Activated B cell treated with CpG ODN at 0.5 μM for 24 hours (primary cell): ENCODE data around the gene ARHGAP35. TPM values are rescaled to one million over a fixed set of nuclear protein-coding genes. Genes with fewer than 3 reads are reported as not detected.

Experiments
- ATAC-seq: fragments of 200-7000 bp; cut with Tn5 transposase; one replicate; pipeline ENCODE4 v1.10.0; 2021; ENCODE audit warnings: low read depth, mild to moderate bottlenecking, moderate library complexity
- CTCF ChIA-PET: fragments of 350-600 bp; sonication (Branson Sonifier 250); formaldehyde crosslinking; loops from one replicate; lab custom pipeline; 2021; ENCODE audit warnings: antibody characterized with exemption; lab: Charles Lee
- POLR2A ChIA-PET: fragments of 350-600 bp; sonication (Branson Sonifier 250); formaldehyde crosslinking; loops from one replicate; lab custom pipeline; 2021; ENCODE audit warnings: antibody characterized with exemption; lab: Charles Lee
- DNase-seq: peaks from one replicate; pipeline ENCODE4 v3.0.0; 2022
- H3K27ac Mint-ChIP-seq: one replicate; pipeline ENCODE4 v1.8.0; 2020; ENCODE audit warnings: mixed read lengths
- H3K27me3 Mint-ChIP-seq: one replicate; pipeline ENCODE4 v1.8.0; 2021; ENCODE audit warnings: mixed read lengths
- H3K36me3 Mint-ChIP-seq: one replicate; pipeline ENCODE4 v1.8.0; 2021; ENCODE audit warnings: low read depth, mixed read lengths
- H3K4me1 Mint-ChIP-seq: one replicate; pipeline ENCODE4 v1.8.0; 2021; ENCODE audit warnings: mixed read lengths
- H3K4me3 Mint-ChIP-seq: one replicate; pipeline ENCODE4 v1.8.0; 2020; ENCODE audit warnings: mild to moderate bottlenecking, mixed read lengths
- H3K9me3 Mint-ChIP-seq: one replicate; pipeline ENCODE4 v1.8.0; 2020; ENCODE audit warnings: mixed read lengths
- intact Hi-C: fragments of 100-400 bp; cut with micrococcal nuclease; formaldehyde crosslinking; loops from one replicate; pipeline ENCODE4 v1.15.1; 2024
- total RNA-seq: library from RNA; stranded (reverse); gene quantifications from 2 replicates; pipeline ENCODE4 v1.2.3, GENCODE V29; 2022
- TF ChIP-seq, protein P1 (sequence below): fragments of 200-600 bp; IDR thresholded peaks from one replicate; pipeline ENCODE4 v1.8.0; 2022; ENCODE audit warnings: antibody characterized with exemption, mild to moderate bottlenecking

The ARHGAP35 gene
- total RNA-seq, 1 donor from 2014 or later, result 25.6 TPM

DNA sequence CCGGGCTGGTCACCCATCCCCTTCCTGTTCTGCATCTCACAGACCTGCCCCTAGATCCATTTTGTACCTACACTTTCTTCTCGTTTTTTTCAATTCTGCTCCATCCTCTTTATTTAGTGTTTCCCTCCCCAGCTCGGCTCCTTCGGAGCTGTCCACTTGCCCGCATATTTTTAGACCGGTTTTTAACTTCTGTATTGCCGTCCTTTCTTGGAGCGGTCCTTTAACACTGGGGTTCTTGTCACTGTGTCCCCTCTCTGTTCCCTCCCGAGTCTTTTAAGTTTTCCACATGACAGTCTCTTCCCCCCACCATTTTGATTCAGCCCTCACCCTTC, 1.7 kb downstream of the ARHGAP35 start:
- Mint-ChIP-seq H3K4me1 (peaks cover 26% of the 10 kb centered on the region), H3K27me3 (no peaks in the 10 kb centered on the region), H3K9me3 (no peaks in the 10 kb centered on the region), H3K36me3 (peaks cover 3% of the 10 kb centered on the region), H3K4me3 (no peak overlapping the region), H3K27ac (no peak overlapping the region)
- DNase-seq (no peak), ATAC-seq (no peak)
- ChIA-PET CTCF (no interaction called here), POLR2A (interaction anchor here (0.8 kb wide), 1 partner anchor 34 kb away, joined by 3 read pairs; no protein-coding TSS in a partner anchor)
- intact Hi-C loops, result no loop called here
- TF ChIP-seq, protein P1, sequence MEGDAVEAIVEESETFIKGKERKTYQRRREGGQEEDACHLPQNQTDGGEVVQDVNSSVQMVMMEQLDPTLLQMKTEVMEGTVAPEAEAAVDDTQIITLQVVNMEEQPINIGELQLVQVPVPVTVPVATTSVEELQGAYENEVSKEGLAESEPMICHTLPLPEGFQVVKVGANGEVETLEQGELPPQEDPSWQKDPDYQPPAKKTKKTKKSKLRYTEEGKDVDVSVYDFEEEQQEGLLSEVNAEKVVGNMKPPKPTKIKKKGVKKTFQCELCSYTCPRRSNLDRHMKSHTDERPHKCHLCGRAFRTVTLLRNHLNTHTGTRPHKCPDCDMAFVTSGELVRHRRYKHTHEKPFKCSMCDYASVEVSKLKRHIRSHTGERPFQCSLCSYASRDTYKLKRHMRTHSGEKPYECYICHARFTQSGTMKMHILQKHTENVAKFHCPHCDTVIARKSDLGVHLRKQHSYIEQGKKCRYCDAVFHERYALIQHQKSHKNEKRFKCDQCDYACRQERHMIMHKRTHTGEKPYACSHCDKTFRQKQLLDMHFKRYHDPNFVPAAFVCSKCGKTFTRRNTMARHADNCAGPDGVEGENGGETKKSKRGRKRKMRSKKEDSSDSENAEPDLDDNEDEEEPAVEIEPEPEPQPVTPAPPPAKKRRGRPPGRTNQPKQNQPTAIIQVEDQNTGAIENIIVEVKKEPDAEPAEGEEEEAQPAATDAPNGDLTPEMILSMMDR, result no peak

DNA sequence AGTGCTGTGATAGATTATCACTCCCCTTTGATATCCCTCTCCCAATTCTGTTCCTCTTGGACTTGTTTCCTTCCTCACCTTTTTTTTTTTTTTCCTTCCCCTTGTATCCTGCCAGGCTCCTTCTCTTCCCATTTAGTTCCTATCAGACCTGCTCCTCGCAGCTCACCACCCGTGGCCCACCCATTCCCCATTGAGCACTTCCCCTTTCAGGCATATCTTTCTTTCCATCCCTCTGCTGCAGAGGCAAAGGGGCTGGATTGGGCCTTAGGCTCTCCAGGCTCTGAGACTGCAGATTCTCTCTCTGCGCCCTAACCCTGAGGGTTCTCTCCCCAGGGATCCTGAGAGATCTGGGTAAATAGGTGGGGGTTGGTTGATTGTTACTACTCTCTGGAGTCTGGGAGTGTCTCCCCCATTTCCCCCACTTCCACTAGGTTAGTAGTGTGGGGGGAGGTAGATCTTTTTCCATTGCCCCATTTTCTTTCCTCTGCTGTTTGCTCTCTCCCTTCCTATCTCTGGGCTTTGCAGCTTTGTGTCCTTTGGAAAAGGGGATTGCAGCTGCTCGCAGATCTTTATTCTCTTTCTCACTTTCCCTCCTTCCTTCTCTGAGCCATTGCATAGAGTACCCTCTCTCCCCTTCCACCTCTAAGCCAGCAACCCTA, 2.3 kb downstream of the ARHGAP35 start:
- CTCF ChIA-PET, result no interaction called here
- H3K36me3 Mint-ChIP-seq, result peaks cover 3% of the 10 kb centered on the region
- H3K27me3 Mint-ChIP-seq, result no peaks in the 10 kb centered on the region
- TF ChIP-seq, protein P1, result no peak
- DNase-seq (no peak), ATAC-seq (no peak)
- H3K4me3 Mint-ChIP-seq, result no peak overlapping the region
- POLR2A ChIA-PET, result interaction anchor here (0.6 kb wide), 4 partner anchors 49 to 392 kb away, joined by 3 read pairs; partner anchors contain the start of gene PRKD2
- H3K4me1 Mint-ChIP-seq, result peaks cover 28% of the 10 kb centered on the region
- intact Hi-C loops, result no loop called here
- H3K9me3 Mint-ChIP-seq, result no peaks in the 10 kb centered on the region
- H3K27ac Mint-ChIP-seq, result no peak overlapping the region

DNA sequence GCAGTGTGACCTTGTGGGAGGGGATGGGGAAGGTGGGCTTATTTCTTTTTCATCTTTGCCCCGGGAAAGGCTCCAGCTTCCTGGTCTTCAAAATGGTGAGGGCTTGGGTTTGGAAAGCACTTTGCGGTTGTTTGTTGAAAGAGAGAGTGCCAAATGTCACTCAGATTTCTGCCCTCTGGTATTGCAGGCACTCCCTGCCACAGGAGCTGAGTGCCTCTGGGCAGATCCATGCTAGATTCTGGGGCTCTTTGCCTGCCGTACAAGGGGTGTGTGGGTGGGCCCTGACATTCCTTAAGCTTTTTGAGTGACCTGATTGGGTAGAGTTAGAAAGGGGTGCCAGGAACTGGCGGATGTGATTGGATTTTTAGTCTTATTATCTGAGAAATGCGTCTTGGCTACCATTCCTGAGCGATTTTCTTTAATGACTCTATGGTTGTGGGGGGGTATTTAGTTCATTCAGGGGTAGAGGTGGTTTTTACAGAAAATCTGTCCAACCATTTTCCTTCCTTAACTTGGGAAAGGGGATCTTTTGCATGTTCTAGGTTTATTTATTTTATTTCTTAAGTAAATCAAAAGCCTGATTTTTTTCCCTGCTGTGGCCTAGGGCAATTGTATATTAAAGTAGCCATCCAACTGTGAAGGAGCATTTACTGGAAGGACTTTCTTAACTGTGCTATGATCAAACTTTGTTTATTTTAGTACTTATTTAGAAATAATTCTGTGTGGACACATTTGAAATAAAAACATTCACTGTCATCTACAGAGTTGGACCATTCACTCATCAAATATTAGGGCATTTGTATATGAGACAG, 3.2 kb downstream of the ARHGAP35 start:
- Mint-ChIP-seq H3K27ac (no peak overlapping the region), H3K27me3 (no peaks in the 10 kb centered on the region), H3K4me1 (peaks cover 33% of the 10 kb centered on the region), H3K36me3 (peaks cover 3% of the 10 kb centered on the region), H3K9me3 (no peaks in the 10 kb centered on the region), H3K4me3 (no peak overlapping the region)
- ChIA-PET CTCF (no interaction called here), POLR2A (interaction anchor here (0.6 kb wide), 4 partner anchors 50 to 391 kb away, joined by 3 read pairs; no protein-coding TSS in a partner anchor)
- TF ChIP-seq, protein P1, result no peak
- DNase-seq, result no peak
- intact Hi-C loops, result no loop called here
- no peak for ATAC-seq

DNA sequence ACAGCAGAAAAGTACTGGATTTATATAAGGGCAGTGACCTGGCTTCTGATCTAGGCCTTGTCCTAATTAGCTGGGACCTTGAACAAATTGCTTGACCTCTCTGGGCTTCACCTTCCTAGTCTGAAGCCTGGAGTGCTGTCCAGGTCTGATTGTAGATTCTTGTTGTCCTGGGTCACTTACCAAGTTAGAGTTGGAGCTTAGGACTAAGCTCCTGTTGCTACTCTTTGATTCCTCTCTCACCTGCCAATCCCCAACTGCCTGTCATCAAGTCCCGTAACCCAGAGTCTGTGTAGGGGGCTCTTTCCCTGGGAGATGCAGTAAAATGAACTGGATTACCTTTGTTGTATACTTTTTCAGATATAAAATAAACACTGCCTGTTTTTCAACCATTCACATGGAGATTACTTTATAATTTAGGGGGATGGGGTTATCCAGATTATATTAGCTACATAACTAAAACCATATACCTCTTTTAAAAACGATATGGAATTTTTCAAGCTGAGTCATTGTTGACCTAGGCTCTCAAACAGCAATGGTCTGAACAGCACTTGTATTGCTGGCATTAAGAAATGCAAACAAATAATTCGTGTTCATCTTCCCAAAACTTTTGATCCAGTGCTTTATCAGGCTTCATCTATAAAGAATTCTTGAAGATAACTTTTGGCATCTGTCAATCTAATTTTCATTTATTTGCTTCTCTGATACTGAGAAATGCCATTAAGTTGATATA, 5.8 kb downstream of the ARHGAP35 start:
- Mint-ChIP-seq H3K27ac (no peak overlapping the region), H3K4me3 (no peak overlapping the region), H3K27me3 (no peaks in the 10 kb centered on the region), H3K4me1 (peaks cover 29% of the 10 kb centered on the region), H3K36me3 (no peaks in the 10 kb centered on the region), H3K9me3 (no peaks in the 10 kb centered on the region)
- POLR2A ChIA-PET, result no interaction called here
- CTCF ChIA-PET, result no interaction called here
- ATAC-seq (no peak), DNase-seq (no peak)
- intact Hi-C loops, result no loop called here
- TF ChIP-seq, protein P1, result no peak

DNA sequence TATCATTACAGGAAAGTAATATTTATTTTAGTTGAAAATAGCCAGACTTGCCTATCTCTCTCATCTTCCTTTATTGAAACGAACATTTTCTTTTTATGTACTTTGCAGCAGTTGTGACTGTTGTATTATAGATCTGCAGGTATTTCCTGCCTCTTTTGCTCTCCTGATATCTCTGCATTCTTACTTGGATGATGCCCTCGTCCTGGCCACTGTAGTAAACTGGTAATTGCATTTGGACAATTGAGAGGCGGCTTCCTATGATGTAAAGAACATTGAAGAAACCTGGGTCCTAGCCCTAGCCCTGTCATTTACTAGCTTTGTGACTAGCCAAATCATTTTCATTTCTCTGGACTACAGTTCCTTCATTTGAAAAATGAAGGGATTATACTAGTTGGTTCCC, 6.4 kb downstream of the ARHGAP35 start:
- no peaks in the 10 kb centered on the region for H3K27me3 Mint-ChIP-seq
- intact Hi-C loops, result no loop called here
- peaks cover 29% of the 10 kb centered on the region for H3K4me1 Mint-ChIP-seq
- ChIA-PET CTCF (no interaction called here), POLR2A (no interaction called here)
- H3K36me3 Mint-ChIP-seq, result no peaks in the 10 kb centered on the region
- no peak overlapping the region for H3K4me3 Mint-ChIP-seq
- no peaks in the 10 kb centered on the region for H3K9me3 Mint-ChIP-seq
- no peak overlapping the region for H3K27ac Mint-ChIP-seq
- TF ChIP-seq, protein P1, result no peak
- DNase-seq (no peak), ATAC-seq (no peak)
